Measurements from ENCODE around the gene KLHL22. TPM values are rescaled to one million over a fixed set of nuclear protein-coding genes. Genes with fewer than 3 reads are reported as not detected.

The KLHL22 gene
- total RNA-seq, 2 experiments from 2014 or later: 24.1 to 27.7 TPM

DNA sequence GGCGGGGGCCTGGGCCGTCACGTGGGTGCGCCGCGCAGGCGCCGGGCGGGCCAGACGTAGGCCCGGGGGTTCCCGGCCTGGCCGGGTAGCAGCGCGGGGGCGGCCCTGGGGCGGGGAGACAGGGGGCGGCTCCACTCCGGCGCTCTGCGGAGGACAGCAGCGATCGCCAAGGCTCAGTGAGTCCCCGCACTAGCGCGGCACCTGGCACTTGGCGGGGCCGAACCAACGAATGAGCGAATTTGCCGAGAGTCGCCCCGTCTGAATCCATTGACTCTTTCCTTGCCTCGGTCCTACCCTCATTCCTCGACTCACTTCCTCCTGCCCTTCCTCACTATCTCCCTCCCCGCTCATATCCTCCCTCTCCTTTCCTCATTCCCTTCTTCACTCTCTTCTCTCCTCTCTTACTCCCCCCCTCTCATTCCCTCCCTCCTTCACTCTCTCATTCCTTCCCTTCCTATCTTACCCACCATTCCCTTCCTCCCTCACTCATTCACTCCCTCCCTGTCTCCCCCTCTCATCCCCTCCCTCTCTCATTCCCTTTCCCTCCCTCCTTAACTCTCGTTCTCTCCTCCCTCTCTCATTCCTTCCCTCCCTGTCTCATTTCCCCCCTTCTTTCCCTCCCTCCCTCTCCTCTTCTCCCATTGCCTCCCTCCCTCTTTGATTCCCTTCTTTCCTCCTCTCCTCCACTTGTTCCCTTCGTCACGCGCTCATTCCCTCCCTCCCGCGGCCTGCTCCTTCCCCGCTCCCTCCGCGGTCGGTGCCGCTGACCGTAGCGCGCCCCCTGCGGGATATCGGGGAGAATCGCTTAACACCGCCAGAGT is 476 bp upstream of the KLHL22 start:
- TF ChIP-seq, protein P1, sequence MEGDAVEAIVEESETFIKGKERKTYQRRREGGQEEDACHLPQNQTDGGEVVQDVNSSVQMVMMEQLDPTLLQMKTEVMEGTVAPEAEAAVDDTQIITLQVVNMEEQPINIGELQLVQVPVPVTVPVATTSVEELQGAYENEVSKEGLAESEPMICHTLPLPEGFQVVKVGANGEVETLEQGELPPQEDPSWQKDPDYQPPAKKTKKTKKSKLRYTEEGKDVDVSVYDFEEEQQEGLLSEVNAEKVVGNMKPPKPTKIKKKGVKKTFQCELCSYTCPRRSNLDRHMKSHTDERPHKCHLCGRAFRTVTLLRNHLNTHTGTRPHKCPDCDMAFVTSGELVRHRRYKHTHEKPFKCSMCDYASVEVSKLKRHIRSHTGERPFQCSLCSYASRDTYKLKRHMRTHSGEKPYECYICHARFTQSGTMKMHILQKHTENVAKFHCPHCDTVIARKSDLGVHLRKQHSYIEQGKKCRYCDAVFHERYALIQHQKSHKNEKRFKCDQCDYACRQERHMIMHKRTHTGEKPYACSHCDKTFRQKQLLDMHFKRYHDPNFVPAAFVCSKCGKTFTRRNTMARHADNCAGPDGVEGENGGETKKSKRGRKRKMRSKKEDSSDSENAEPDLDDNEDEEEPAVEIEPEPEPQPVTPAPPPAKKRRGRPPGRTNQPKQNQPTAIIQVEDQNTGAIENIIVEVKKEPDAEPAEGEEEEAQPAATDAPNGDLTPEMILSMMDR (IDR thresholded peaks at IDR 0.05): peak; percentile 80
- ATAC-seq (ENCODE audit: poor library complexity): peak; percentile 95
- Histone ChIP-seq H3K27ac (ENCODE audit: low read depth in 1 of 2, low read length in 2 of 2) (peak overlapping the region; percentile 93 to 94), H3K9me3 (ENCODE audit: control insufficient read depth in 1 of 2, insufficient read depth in 1 of 2, low read length in 2 of 2) (no peaks in the 10 kb centered on the region), H3K27me3 (ENCODE audit: control insufficient read depth in 1 of 2, insufficient read depth in 2 of 2, low read length in 2 of 2) (no peaks in the 10 kb centered on the region), H3K36me3 (ENCODE audit: insufficient read depth, low read length) (peaks cover 4% of the 10 kb centered on the region), H3K4me1 (ENCODE audit: insufficient read depth, low read length) (peaks cover 51% of the 10 kb centered on the region), H3K4me3 (ENCODE audit: low read length) (peak overlapping the region; percentile 91)
- POLR2A ChIA-PET: interaction anchor here (0.6 to 3.5 kb wide), 4 partner anchors 32 to 71 kb away, joined by 3 to 56 read pairs (median 4); no protein-coding TSS in a partner anchor
- peak overlapping the region; percentile 94 for H3K4me3 Mint-ChIP-seq
- no peaks in the 10 kb centered on the region for H3K27me3 Mint-ChIP-seq
- H3K4me1 Mint-ChIP-seq (ENCODE audit: low read depth): peaks cover 50% of the 10 kb centered on the region
- no peaks in the 10 kb centered on the region for H3K9me3 Mint-ChIP-seq
- H3K36me3 Mint-ChIP-seq (ENCODE audit: low read depth): peaks cover 16% of the 10 kb centered on the region
- CTCF ChIA-PET: interaction anchor here (1.3 to 1.6 kb wide), 3 partner anchors 12 to 55 kb away, joined by 3 to 5 read pairs (median 3); partner anchors contain the start of gene MED15
- intact Hi-C loops (cut with DNase I, micrococcal nuclease): loop anchor here (1.0 to 5.0 kb wide), 6 partner anchors 33 to 206 kb away; no protein-coding TSS in a partner anchor
- peak overlapping the region; percentile 84 for H3K27ac Mint-ChIP-seq
- DNase-seq: peak; percentile 79 to 97 (median 88)

DNA sequence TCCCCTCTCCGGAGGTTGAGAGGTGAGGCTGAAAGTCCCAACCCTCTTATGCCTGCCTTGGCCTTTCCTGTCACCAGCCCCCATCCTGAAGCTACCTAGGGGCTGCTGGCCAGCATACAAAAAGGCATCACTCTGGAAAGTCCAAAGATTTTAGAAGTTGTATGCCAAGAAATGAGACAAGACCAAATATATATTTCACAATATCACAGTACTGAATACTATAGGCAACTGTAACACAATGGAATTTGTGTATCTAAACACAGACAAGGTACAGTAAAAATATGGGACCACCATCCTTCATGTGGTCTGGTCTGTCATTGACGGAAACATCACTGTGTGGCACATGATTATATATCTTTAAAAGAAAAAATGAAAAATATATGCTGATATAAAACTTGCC is 4.2 kb downstream of the KLHL22 start:
- H3K27me3 Mint-ChIP-seq: no peaks in the 10 kb centered on the region
- peaks cover 26% of the 10 kb centered on the region for H3K36me3 Mint-ChIP-seq (ENCODE audit: low read depth)
- TF ChIP-seq, protein P1 (IDR thresholded peaks at IDR 0.05): no peak
- Histone ChIP-seq H3K4me3 (ENCODE audit: low read length) (no peak overlapping the region), H3K36me3 (ENCODE audit: insufficient read depth, low read length) (peaks cover 16% of the 10 kb centered on the region), H3K4me1 (ENCODE audit: insufficient read depth, low read length) (peaks cover 67% of the 10 kb centered on the region), H3K27me3 (ENCODE audit: control insufficient read depth in 1 of 2, insufficient read depth in 2 of 2, low read length in 2 of 2) (no peaks in the 10 kb centered on the region), H3K27ac (ENCODE audit: low read depth in 1 of 2, low read length in 2 of 2) (no peak overlapping the region), H3K9me3 (ENCODE audit: control insufficient read depth in 1 of 2, insufficient read depth in 1 of 2, low read length in 2 of 2) (no peaks in the 10 kb centered on the region)
- ATAC-seq (ENCODE audit: poor library complexity): no peak
- intact Hi-C loops (cut with DNase I, micrococcal nuclease): no loop called here
- H3K4me1 Mint-ChIP-seq (ENCODE audit: low read depth): peaks cover 76% of the 10 kb centered on the region
- no peak for DNase-seq
- POLR2A ChIA-PET: interaction anchor here (3.1 kb wide), 1 partner anchor 27 kb away, joined by 15 read pairs; no protein-coding TSS in a partner anchor
- H3K9me3 Mint-ChIP-seq: no peaks in the 10 kb centered on the region
- peak overlapping the region; percentile 3 for H3K4me3 Mint-ChIP-seq
- peak overlapping the region; percentile 67 for H3K27ac Mint-ChIP-seq
- CTCF ChIA-PET: no interaction called here

DNA sequence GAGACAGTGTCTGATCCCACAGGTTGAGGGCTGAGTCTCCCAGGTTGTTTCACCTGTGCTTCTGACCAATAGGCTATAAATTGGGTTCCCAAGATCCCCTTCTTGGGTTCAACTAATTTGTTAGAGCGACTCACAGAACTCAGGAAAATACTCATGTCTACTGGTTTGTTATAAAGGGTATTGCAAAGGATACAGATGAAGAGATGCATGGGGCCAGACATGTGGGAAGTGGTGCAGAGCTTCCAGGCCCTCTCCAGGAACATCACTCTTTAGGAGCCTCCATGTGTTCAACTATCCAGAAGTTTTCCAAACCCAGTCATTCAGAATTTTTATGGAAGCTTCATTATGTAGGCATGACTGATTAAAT is 4.7 kb downstream of the KLHL22 start:
- POLR2A ChIA-PET: interaction anchor here (0.8 to 3.1 kb wide), 2 partner anchors 27 to 28 kb away, joined by 3 to 15 read pairs; no protein-coding TSS in a partner anchor
- no peaks in the 10 kb centered on the region for H3K9me3 ChIP-seq (ENCODE audit: control insufficient read depth in 1 of 2, insufficient read depth in 1 of 2, low read length in 2 of 2)
- CTCF ChIA-PET: interaction anchor here (1.1 kb wide), 1 partner anchor 72 kb away, joined by 6 read pairs; no protein-coding TSS in a partner anchor
- H3K27me3 Mint-ChIP-seq: no peaks in the 10 kb centered on the region
- no peak overlapping the region for H3K4me3 ChIP-seq (ENCODE audit: low read length)
- peaks cover 62% of the 10 kb centered on the region for H3K4me1 ChIP-seq (ENCODE audit: insufficient read depth, low read length)
- no peaks in the 10 kb centered on the region for H3K9me3 Mint-ChIP-seq
- H3K36me3 ChIP-seq (ENCODE audit: insufficient read depth, low read length): peaks cover 16% of the 10 kb centered on the region
- TF ChIP-seq, protein P1 (IDR thresholded peaks at IDR 0.05): no peak
- ATAC-seq (ENCODE audit: poor library complexity): no peak
- peaks cover 29% of the 10 kb centered on the region for H3K36me3 Mint-ChIP-seq (ENCODE audit: low read depth)
- no peak for DNase-seq
- no peaks in the 10 kb centered on the region for H3K27me3 ChIP-seq (ENCODE audit: control insufficient read depth in 1 of 2, insufficient read depth in 2 of 2, low read length in 2 of 2)
- H3K4me3 Mint-ChIP-seq: peak overlapping the region; percentile 3
- peaks cover 75% of the 10 kb centered on the region for H3K4me1 Mint-ChIP-seq (ENCODE audit: low read depth)
- H3K27ac Mint-ChIP-seq: peak overlapping the region; percentile 60
- H3K27ac ChIP-seq (ENCODE audit: low read depth in 1 of 2, low read length in 2 of 2): no peak overlapping the region
- intact Hi-C loops (cut with DNase I, micrococcal nuclease): no loop called here
